Smooth muscle cell (in vitro differentiated cells): ENCODE measurements around the gene PLD3. TPM values are rescaled to one million over a fixed set of nuclear protein-coding genes. Genes with fewer than 3 reads are reported as not detected.

ENCODE experiments used
- DNase-seq: peaks from one replicate; lab custom pipeline; 2025; ENCODE audit not compliant: unreplicated experiment; lab: John Stamatoyannopoulos, UW
- H2AFZ ChIP-seq: fragments of 200-600 bp; sonication (generic); 2 replicates; pipeline ENCODE4 v1.6.0; 2016; ENCODE audit warnings: antibody characterized with exemption, low read depth, mild to moderate bottlenecking
- H3F3A ChIP-seq: fragments of 200-600 bp; sonication (generic); 2 replicates; pipeline ENCODE4 v1.6.0; 2017; ENCODE audit warnings: antibody characterized with exemption, low read depth
- H3K27ac ChIP-seq: fragments of 200-600 bp; sonication (generic); 2 replicates; pipeline ENCODE4 v1.5.1; 2016; ENCODE audit warnings: low read depth, mild to moderate bottlenecking
- H3K27me3 ChIP-seq: fragments of 200-600 bp; sonication (generic); 2 replicates; pipeline ENCODE4 v1.6.1; 2016; ENCODE audit warnings: low read depth, mild to moderate bottlenecking
- H3K36me3 ChIP-seq: fragments of 200-600 bp; sonication (generic); 2 replicates; pipeline ENCODE4 v1.5.1; 2016; ENCODE audit warnings: low read depth
- H3K4me1 ChIP-seq: fragments of 200-600 bp; sonication (generic); 2 replicates; pipeline ENCODE4 v1.5.1; 2016; ENCODE audit warnings: low read depth
- H3K4me2 ChIP-seq: fragments of 200-600 bp; sonication (generic); 2 replicates; pipeline ENCODE4 v1.6.0; 2016; ENCODE audit warnings: mild to moderate bottlenecking
- H3K4me3 ChIP-seq: fragments of 200-600 bp; sonication (generic); 2 replicates; pipeline ENCODE4 v1.5.1; 2016; ENCODE audit warnings: mild to moderate bottlenecking
- H3K79me2 ChIP-seq: fragments of 200-600 bp; sonication (generic); 2 replicates; pipeline ENCODE4 v1.6.0; 2016; ENCODE audit warnings: low read depth, mild to moderate bottlenecking
- H3K9ac ChIP-seq: fragments of 200-600 bp; sonication (generic); 2 replicates; pipeline ENCODE4 v1.6.0; 2016; ENCODE audit warnings: low read depth
- H3K9me3 ChIP-seq: fragments of 200-600 bp; sonication (generic); replicated peaks from 2 replicates; pipeline ENCODE4 v1.5.1; 2016; ENCODE audit warnings: low read depth
- H4K20me1 ChIP-seq: fragments of 200-600 bp; sonication (generic); 2 replicates; pipeline ENCODE4 v1.6.0; 2016; ENCODE audit warnings: low read depth
- WGBS: methylation state at CpG from one replicate; pipeline ENCODE4 v1.1.7; 2016; ENCODE audit warnings: low lambda C conversion rate; 5-methylcytosine and 5-hydroxymethylcytosine counted together
- microRNA-seq: library from miRNA; unstranded; fragments of <30 nt; microRNA quantifications from one replicate; pipeline ENCODE4, GENCODE V29; 2016; ENCODE audit warnings: borderline number of aligned reads
- polyA plus RNA-seq: library from polyadenylated mRNA; unstranded; fragments of >200 nt; fragmentation: Nextera tagmentation; extraction: Ambion mirVana; gene quantifications from 2 replicates; pipeline ENCODE4 v1.2.1, GENCODE V29; 2016
- small RNA-seq: library from RNA; depleted of rRNA; stranded (forward); fragments of <200 nt; gene quantifications from one replicate; pipeline ENCODE3, GENCODE V24; 2014
- total RNA-seq: library from RNA; depleted of rRNA; stranded (reverse); fragments of >200 nt; gene quantifications from 2 replicates; pipeline ENCODE4 v1.2.3, GENCODE V29; 2014
- TF ChIP-seq, protein P1 (sequence below): fragments of 200-600 bp; sonication (generic); IDR thresholded peaks from 2 replicates; pipeline ENCODE4 v1.5.1; 2017; ENCODE audit warnings: borderline replicate concordance, mild to moderate bottlenecking, antibody characterized with exemption; ENCODE audit not compliant: insufficient read depth, poor library complexity, severe bottlenecking

PLD3 gene
- total and polyA plus RNA-seq, 2 experiments from 2014 or later, result 716 to 1,023 TPM

DNA sequence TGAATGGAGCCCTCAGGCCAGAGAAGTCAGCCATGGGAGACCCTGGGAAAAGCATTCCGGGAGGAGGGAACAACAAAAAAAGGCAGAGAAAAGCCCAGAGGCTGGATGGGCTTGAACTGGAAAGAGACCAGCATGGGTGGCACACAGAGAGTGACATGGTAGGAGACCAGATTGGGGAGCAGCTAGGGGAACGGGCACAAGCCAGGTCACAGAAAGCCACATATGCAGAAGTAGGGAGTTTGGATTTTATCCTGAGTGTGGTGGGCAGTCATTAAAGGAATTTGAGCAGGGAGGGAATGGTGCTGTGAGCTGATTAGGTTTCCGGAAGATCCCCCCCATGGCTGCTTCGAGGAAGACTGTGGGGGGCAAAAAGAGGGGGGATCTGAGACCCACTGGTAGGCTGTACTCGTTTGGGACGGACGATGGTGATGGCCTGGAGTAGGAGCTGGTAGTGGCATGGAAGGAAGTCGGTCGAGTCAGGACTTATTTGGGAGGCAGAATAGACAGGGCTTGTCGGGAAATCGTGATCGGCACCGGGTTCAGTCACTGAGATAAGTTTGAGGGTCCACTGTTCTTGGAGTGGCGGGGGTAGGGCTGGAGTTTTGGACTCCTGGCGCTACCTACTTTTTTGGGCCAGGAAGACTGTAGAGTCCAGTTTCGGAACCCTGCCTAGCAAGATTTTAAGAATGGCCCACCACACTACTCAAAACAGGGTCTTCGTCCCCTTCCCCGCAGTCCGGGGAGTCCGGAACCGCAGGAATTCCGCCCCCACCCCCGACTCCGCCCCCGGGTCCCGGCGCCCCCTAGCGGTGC, 76.3 kb downstream of the PLD3 start:
- no peak overlapping the region for H2AFZ ChIP-seq
- peaks cover 29% of the 10 kb centered on the region for H4K20me1 ChIP-seq
- peak overlapping the region; percentile 97 for H3K27ac ChIP-seq
- DNase-seq, result no peak
- no peaks in the 10 kb centered on the region for H3K9me3 ChIP-seq
- H3K4me2 ChIP-seq, result peak overlapping the region; percentile 100
- peaks cover 18% of the 10 kb centered on the region for H3K4me1 ChIP-seq
- no peaks in the 10 kb centered on the region for H3K36me3 ChIP-seq
- H3K27me3 ChIP-seq, result no peaks in the 10 kb centered on the region
- peaks cover 17% of the 10 kb centered on the region for H3F3A ChIP-seq
- peak overlapping the region; percentile 98 for H3K9ac ChIP-seq
- peaks cover 39% of the 10 kb centered on the region for H3K79me2 ChIP-seq
- TF ChIP-seq, protein P1, sequence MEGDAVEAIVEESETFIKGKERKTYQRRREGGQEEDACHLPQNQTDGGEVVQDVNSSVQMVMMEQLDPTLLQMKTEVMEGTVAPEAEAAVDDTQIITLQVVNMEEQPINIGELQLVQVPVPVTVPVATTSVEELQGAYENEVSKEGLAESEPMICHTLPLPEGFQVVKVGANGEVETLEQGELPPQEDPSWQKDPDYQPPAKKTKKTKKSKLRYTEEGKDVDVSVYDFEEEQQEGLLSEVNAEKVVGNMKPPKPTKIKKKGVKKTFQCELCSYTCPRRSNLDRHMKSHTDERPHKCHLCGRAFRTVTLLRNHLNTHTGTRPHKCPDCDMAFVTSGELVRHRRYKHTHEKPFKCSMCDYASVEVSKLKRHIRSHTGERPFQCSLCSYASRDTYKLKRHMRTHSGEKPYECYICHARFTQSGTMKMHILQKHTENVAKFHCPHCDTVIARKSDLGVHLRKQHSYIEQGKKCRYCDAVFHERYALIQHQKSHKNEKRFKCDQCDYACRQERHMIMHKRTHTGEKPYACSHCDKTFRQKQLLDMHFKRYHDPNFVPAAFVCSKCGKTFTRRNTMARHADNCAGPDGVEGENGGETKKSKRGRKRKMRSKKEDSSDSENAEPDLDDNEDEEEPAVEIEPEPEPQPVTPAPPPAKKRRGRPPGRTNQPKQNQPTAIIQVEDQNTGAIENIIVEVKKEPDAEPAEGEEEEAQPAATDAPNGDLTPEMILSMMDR, result no peak
- under 1% methylated on average over 21 of the region's 28 CpGs for WGBS
- H3K4me3 ChIP-seq, result peak overlapping the region; percentile 92

GRCh38 chr19:40425450-40426287, 77.2 kb downstream of the PLD3 start, which contains the start of gene SERTAD1:
TSS of gene SERTAD1 (minus strand) at chr19:40425992. CDS start at chr19:40423546, 2,446 bp downstream.
- Histone ChIP-seq H3K27me3 (no peaks in the 10 kb centered on the region), H3K27ac (peak within 1 kb of the TSS; percentile 97), H3K4me3 (peak within 1 kb of the TSS; percentile 92), H3K9ac (peak within 1 kb of the TSS; percentile 98), H3K4me2 (peak within 1 kb of the TSS; percentile 100), H3K9me3 (no peaks in the 10 kb centered on the region), H3F3A (peaks cover 17% of the 10 kb centered on the region), H4K20me1 (peaks cover 29% of the 10 kb centered on the region), H3K36me3 (no peaks in the 10 kb centered on the region), H3K79me2 (peaks cover 39% of the 10 kb centered on the region), H3K4me1 (peaks cover 18% of the 10 kb centered on the region), H2AFZ (peak within 1 kb of the TSS; percentile 87)
- TF ChIP-seq, protein P1, result peak; percentile 81
- WGBS, result 1% methylated on average over 61 of the region's 75 CpGs
- peak; percentile 97 for DNase-seq

Small RNAs within 50 kb of the gene (microRNA-seq; reads per million reads assigned to microRNA genes)
- 5.3 reads per million for gene MIR6796

Small RNAs within 50 kb of the gene (small RNA-seq; reads per million reads assigned to genes)
- gene MIR6796 (not detected), gene RF00019 (not detected), gene RNU6-945P (not detected)

Other genes starting within 250 kb of the PLD3 start
- 4.4 and 14.8 TPM in 2 replicates for gene MAP3K10, start 157.3 kb upstream of the PLD3 start, total RNA-seq
- 7.8 and 14.1 TPM in 2 replicates for gene MAP3K10, start 157.3 kb upstream of the PLD3 start, polyA plus RNA-seq
- gene TTC9B, start 130.3 kb upstream of the PLD3 start, total RNA-seq, result not detected in 2 replicates
- gene TTC9B, start 130.3 kb upstream of the PLD3 start, polyA plus RNA-seq, result 0.90 TPM in 1 of 2 replicates, not detected in the other
- not detected in 2 replicates for gene CCNP, start 122.0 kb upstream of the PLD3 start, total RNA-seq
- gene CCNP, start 122.0 kb upstream of the PLD3 start, polyA plus RNA-seq, result 0.23 and 0.38 TPM in 2 replicates
- 54.9 and 62.6 TPM in 2 replicates for gene AKT2, start 63.4 kb upstream of the PLD3 start, total RNA-seq
- 26.6 and 39.1 TPM in 2 replicates for gene AKT2, start 63.4 kb upstream of the PLD3 start, polyA plus RNA-seq
- 6.3 and 7.6 TPM in 2 replicates for gene C19orf47, start 298 bp upstream of the PLD3 start, total RNA-seq
- 7.8 and 9.3 TPM in 2 replicates for gene C19orf47, start 298 bp upstream of the PLD3 start, polyA plus RNA-seq
- not detected in 2 replicates for gene HIPK4, start 41.5 kb downstream of the PLD3 start, total RNA-seq
- 0.32 and 0.39 TPM in 2 replicates for gene HIPK4, start 41.5 kb downstream of the PLD3 start, polyA plus RNA-seq
- gene PRX, start 64.7 kb downstream of the PLD3 start, total RNA-seq, result 3.3 and 4.4 TPM in 2 replicates
- 2.9 and 3.9 TPM in 2 replicates for gene PRX, start 64.7 kb downstream of the PLD3 start, polyA plus RNA-seq
- 44.0 and 44.9 TPM in 2 replicates for gene SERTAD1, start 77.3 kb downstream of the PLD3 start, total RNA-seq
- gene SERTAD1, start 77.3 kb downstream of the PLD3 start, polyA plus RNA-seq, result 67.1 and 67.2 TPM in 2 replicates
- 40.4 and 43.1 TPM in 2 replicates for gene SERTAD3, start 95.6 kb downstream of the PLD3 start, total RNA-seq
- 78.0 and 82.9 TPM in 2 replicates for gene SERTAD3, start 95.6 kb downstream of the PLD3 start, polyA plus RNA-seq
- 49.1 and 50.3 TPM in 2 replicates for gene BLVRB, start 117.0 kb downstream of the PLD3 start, total RNA-seq
- gene BLVRB, start 117.0 kb downstream of the PLD3 start, polyA plus RNA-seq, result 86.4 and 95.4 TPM in 2 replicates
- 0.45 and 1.0 TPM in 2 replicates for gene SPTBN4, start 118.3 kb downstream of the PLD3 start, total RNA-seq
- 0.63 and 1.2 TPM in 2 replicates for gene SPTBN4, start 118.3 kb downstream of the PLD3 start, polyA plus RNA-seq
- gene SHKBP1, start 228.2 kb downstream of the PLD3 start, total RNA-seq, result 38.8 and 40.9 TPM in 2 replicates
- gene SHKBP1, start 228.2 kb downstream of the PLD3 start, polyA plus RNA-seq, result 90.8 and 102 TPM in 2 replicates